Activated CD4-positive, CD25-positive, alpha-beta regulatory T cell treated with anti-CD3 and anti-CD28 coated beads, Interleukin-2, amount 50 U/mL, for 16 hours (primary cell): ENCODE measurements around the gene SLC38A8.

Experiments
- DNase-seq: peaks from one replicate; pipeline ENCODE4 v3.0.0-alpha.2; 2020; ENCODE audit warnings: low read depth, low spot score

Gene SLC38A8

DNA sequence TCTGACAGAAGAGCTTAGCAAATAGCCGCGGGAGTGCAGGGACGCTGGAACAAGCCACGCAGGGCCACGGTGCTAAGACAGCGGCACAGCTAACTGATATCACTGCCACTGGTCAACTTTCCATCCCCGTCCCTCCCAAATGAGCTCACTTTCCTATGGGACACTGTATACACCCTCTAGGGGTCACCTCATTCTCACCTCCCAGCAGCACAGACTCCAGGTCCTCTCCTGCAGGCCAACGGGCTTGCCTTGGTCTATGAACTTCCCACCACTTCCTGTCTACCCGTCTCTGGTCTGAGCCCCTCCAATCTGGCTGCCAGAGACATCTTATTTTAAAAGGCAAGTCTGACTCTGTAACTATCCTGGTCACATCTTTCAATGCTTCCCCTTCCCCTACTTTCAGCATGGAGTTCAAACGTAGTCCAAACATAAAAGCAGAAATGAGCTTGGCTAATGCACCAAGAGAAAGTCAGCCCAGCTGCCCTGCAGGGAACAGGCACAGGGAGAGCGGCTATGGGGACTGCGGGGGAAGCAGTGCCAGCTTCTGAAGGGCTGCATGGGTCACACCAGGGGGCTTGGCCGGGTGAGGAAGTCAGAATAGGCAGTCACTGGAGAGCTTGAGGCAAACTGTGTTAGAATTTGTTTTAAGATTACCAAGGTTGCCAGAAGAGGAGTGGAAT, 26.3 kb upstream of the SLC38A8 start:
- DNase-seq = no peak

DNA sequence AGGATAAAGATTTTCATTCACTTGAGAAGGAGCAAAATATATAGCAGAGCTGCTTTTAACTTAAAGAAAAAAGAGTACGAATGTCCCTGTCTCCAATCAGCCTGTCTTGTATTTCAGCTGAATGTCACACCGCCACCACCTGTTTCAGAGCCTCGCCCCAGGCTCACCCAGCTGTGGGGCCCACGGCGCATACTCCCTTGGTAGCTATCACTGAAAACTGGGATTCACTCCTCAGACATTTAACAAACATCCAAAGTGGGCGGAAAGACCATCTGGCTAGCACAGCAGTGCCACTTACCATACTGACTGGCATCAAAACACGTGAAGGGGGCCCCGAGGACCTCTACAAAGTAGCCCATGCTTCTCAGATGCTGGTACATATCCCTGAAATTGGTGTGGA, 25.4 kb upstream of the SLC38A8 start:
- no peak for DNase-seq

DNA sequence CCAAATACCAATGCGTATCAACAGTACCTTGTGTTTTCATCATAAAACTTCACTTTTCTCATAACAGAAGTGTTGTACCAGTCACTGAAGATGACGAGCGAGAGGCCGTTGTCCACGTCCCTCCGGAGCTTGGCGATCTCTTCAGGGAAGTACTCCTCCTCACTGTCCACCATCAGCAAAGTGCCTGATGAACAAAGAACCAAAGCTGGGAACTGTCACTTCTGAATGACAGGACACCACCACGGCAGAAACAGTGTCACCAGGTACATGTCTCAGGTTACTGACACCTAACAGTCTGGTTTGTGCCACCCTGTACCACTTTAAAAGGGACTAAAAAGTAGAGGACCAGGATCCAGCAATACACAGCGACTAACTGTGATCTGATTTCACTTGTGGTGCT, 25.0 kb upstream of the SLC38A8 start:
- DNase-seq = no peak

DNA sequence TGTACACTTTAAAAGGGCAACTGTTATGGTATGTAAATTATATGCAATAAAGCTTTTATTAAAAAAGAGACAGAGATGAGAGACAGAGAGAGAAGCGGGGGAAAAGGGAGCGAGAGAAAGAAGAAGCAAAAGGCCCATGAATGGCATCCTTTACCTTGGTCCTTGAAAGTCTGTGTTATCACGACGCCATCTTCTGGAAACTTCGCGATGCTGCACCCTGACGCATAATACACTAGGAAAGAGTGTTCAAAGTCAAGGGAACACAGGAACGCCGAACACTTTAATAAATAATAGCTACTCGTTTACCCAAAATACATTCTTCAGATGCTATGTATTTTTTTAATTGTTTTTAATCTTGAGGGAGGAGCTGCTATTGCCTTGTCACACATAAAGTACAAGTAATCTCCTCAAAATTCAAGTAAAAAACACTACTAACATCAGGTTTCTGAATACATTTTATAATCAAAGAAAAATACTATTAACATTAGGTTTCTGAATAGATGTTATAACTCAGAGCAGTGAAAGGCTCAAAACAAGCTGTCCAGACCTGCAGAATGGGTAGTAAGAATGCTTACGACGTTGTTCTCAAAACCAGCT, 23.0 kb upstream of the SLC38A8 start:
- DNase-seq = no peak

DNA sequence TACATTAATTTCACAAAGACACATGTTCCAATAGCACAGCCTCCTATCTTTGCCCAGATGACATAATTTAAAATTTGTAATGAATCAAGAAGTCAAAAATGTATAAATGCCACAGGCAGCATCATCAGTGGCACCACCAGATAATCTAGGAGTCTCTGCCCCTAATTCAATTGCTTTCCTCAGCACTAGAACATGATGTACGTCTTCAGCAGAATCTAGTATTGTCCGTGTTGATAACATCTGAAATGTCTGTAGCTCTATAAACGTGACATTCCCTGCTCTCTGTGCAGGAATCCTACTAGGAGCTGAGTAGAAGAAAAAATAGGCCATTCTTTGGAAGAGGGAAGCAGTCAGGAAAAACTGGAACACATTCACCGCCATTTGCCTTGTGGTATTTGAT, 21.4 kb upstream of the SLC38A8 start:
- DNase-seq = no peak

DNA sequence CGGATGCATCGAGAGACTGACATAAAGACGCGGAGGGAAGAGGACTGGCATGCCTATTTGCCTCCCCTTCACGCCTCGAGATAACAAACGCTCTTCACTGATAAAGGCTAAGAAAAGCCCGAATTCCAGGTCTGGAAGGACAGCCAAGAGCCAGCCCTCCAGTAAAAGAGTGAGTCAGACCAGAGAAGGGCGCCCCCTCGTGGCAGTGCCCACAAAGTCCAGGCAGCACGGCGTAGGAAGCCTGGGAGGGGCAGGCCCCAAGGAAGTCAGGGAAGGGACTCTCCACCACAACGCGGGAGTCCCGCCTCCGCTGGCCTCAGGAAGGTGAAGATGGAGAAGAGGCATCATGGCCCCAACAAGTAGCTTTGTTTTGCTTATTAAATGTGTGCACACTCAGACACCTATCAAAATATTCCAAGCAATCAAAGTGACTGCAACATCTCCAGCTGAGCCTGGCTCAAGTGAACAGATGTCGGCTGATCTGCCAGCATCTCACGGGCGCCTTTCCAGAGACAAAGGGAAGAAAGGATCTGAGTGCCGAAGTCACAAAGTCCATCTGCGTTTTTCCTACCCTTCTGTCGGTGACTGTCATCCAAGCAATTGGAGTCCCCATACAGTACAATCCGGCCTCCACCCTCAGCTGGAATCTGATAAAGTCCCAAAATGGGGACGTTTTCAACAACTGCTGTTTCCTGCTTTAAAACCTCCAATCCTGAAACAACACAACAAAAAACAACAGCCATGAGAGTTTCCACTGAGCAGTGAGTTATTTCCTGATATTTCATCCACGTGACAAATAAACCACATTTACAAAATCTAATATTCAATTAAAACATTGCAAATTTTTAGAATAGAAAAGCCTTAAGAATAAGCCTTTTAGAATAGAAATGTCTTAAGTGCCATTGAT, 20.4 kb upstream of the SLC38A8 start:
- peak; percentile 38 for DNase-seq

DNA sequence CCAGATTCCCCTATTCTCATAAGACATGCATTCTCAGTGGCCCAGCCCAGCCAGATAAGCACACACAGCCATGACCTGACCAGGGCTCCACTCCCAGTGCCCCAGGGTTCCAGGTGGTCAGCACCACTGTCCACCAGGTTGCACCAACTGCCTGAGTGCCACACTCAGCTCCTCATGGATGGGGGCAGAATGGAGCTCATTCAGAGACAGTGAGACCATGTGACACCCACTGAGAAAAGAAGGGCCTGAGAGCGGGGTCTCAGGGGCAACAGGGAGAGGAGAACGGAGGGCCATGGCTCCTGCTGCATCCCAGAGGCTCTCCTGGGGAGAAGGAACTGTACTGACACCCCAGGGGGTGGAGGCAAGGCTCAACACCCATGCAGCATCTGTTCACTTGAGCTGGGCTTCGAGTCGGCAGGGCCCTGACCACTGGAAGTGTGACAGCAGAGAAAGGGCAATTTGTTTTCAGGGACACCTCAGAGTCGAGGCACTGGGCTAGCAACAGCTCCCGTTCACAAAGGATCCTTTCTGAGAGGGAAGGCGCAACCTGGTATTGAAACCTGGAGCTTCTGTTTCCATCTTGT, 18.7 kb upstream of the SLC38A8 start:
- DNase-seq = no peak

DNA sequence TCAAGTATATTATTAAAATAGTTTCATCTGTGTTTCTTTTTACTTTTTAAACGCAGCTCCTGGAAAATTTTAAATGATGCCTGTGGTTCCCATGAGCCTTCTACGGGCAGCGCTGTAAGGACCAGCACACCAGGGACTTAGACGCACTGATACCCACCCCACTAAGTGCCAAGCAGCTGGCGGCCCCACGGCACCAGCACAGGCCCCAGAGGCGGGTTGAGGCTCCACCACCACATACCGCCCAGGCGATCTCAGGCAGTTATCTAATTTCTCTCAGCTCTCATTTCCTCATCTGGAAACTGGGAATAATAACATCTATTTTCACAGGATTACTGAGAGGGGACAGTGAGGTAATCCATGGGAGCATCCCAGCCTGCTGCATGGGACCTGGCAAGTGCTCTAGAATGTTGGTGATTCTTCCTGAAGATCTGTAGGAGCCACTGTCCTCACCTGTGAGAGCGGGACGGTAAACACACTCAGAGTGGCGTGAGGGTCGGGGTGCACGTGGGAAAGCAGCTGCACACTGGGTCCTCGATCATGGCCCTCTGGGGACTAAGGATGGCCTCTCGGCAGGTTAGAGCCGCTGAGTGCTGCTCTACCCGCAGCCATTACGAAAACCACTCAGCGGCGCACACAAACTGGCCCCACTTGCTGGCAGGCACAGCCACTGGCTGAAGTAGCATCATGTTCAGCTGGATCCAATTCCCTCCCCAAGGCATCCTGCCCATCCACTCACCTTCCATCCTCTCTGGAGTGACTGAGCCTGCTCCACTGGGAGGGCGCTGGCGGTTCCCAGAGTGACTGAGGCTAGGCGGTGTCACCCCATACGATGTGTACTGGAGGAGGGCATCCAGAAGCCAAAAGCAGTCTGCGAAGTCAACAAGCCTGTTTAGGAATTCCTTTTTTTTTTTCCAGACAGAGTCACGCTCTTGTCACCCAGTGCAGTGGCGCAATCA, 17.6 kb upstream of the SLC38A8 start:
- no peak for DNase-seq

DNA sequence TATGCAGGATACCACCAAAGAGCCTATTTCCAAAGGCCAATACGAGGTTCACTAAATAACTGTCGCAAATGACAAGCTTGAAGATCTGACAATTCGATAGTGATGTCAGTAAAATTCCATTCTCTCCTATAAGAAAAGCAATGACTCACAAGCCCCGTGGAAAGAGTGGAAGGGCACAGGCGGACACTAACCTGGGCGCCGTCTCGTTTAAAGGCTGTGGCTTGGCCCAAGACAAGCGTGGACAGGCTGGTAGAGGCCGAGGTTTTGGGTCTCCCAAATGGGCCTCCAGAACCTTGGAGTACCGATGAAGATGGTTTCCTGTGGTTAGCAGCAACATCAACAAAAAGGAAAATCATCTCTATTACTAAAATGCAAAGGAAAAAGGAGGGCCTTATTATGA, 16.5 kb upstream of the SLC38A8 start:
- no peak for DNase-seq

DNA sequence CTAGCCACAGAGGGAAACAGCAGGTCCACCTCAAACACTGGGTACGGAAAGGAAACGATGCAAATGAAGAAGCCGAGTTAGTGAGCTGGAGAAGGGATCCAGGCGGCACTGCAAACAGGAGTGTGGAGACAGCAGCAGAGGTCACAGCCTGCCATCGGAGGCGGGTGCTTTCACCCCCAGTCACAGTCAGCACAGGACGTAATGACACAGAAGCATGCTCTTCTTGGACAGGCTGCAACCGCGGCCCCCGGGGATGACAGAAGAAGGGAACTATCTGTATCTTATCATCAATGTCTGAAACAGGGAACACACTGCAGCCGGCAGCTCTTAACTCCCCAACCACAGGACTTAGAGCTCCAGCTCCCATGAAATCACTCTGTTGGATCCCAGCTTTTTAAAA, 16.1 kb upstream of the SLC38A8 start:
- no peak for DNase-seq

DNA sequence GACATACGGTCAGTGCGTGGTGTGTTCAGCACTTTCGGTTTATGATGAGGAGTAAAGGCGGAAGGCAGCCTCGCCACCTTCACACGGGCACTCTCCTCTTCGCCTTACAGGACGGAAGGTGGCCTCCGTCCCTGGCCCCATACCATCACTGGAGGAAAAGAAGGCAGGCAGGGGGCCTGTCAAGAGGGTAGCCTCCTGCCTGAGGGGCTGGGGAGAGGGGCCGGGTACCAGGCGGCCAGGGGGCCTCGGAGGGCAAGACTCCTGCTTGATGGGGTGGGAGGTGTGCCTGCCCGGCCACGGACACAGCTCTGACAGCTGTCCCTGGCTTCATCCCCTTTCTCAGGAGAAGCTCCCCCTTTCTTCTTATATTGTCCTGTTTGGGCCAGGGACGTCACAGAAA, 15.6 kb upstream of the SLC38A8 start:
- no peak for DNase-seq

DNA sequence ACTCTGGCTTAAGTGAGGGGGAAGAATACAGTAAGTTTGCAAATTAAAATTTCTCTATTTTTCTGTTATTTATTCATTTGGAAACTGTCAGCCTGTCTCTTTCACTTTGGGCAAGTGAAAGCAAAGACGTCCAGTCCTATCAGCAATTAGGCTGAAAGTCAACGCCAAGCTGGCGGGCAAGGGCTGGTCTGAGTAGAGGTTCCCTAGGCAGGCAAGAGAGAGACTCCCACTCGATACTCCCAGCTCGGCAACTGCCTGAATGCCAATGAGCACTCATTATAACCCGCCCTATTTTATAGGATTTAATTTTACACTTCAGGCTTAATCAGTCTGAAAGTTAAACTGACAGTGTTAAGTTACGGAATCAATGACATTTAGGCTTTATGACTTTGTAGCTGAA, 14.3 kb upstream of the SLC38A8 start:
- DNase-seq = no peak

DNA sequence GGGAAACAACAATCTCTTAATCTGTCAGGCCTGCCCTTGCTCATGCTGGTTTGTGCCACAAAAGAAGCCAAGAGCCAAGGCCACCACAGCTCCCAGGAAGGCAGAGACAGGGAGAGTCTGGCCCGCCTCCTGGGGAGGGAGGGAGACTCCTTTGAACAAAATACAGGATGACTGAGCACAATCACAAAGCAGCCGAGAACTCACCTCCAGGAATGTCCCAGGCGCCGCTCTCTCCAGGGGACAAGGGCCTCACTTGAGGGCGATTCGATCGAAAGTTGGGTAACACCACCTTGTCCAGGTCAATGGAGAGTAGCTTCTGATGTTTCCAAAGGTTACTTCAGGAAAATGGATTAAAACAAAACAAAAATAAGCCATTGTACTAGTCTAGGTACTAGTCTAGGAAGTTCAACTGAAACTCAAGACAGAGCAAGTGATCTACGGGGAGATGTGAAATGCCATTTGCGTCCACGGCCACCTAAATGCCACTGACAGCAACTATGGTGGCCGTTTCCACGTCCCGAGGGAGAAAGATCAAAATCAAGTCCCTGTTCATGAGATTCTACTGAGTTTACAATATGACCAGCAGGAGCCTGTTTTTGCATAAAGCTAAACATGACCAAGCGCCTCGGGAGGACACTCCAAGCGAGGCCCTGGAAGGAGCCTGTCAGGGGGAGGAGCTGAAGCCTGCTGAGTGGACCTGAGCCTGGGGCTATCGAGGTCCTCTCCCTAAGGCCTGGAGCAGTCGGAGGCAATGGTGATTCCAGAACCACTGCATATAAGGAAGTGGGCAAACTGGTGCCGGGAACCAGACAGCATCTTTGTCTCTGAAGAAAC, 13.4 kb upstream of the SLC38A8 start:
- no peak for DNase-seq

DNA sequence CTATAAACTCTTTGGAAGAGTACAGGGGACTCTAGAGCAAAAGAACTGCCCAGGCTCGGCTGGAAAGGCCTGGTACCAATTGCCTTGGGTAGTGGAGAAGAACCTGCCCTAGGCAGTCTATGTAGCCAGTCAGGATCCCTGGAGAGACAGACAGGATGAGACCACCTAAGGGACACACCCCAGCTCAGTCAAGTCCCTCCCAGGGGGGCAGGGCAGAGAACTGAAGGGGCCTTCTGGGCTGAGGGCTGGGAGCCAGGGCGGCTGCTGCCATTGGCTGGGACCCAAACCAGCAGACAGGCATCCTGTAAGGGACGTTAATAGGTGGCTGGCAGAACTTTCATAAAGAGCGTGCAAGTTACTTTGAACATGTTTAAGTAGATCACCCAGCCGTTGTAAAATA, 12.8 kb upstream of the SLC38A8 start:
- DNase-seq = no peak

DNA sequence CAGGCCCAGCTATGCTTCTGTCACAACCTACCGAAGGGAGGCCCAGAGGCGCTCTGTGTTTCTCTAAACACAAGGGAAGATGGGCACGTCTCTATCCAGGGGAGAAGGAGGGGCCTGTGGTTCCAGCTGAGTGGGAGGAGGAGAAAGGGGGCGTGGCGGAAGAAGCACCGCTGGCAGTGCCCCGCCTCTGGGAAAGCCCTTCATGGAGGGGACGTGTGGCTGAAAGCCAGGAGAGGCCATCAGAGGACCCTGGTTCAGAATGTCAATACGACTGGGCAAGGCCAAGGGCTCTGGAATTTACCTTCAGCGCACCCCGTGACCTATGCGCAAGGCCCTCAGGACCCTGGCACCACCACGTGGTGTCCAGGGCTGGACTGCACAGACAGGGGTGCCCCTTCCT, 12.3 kb upstream of the SLC38A8 start:
- no peak for DNase-seq

DNA sequence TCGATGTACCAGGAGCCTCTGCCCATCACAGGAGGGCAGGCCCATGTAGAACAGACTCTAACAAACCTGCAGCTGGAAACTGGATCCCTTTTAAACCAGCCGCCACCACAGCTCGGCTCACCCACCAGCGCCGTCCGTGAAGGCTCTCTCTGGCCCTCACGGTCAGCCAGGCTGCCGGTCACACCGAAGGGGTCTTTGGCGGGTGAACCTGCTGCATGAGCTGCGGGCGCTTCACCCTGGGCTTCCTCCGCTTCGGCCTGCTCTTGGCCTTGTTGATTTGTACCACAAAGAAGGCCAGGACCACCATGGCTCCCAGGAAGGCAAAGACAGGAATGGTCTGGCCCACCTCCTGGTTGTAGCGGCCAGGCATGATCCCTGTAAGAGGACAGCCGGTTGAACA, 11.7 kb upstream of the SLC38A8 start:
- DNase-seq = no peak

DNA sequence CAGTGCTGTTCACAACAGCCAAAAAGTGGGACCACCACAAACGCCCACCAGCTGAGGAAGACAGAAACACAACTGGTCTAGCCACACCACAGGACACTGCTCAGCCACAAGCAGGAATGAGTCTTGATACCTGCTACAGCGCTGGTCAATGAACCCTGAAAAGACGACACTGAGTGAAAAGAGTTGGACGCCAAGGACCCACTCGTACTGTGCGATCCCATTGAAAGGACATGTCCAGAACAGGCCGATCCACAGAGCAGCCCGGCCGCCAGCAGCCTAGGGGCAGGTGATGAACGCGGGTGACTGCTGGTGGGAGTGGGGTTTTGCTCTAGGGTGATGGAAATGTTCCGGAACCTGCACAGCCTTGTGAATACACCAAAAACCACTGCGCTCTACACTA, 10.6 kb upstream of the SLC38A8 start:
- DNase-seq = no peak

DNA sequence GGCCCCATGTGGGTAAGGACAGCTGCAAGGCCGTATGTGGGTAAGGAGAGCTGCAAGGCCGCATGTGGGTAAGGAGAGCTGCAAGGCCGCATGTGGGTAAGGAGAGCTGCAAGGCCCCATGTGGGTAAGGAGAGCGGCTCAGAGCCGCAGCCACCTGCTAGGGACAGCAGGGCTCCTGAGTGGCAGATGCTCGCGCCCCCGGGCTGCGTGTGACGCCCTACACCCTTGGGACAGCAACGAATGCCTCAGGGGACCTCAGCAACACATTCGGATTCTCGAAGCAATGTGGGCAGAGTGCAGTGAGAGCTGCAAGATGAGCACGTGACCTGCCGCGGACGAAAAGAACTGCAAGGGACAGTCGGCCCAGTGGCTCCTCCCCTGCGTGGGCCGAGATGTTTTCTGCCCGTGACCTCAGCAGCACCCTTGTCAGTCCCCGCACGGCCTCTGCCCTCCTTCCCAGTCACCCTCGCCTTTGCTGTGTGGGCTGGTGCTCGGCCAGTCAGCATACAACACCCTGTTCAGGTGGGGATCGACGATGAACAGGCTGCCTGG, 9.6 kb upstream of the SLC38A8 start:
- DNase-seq = no peak

DNA sequence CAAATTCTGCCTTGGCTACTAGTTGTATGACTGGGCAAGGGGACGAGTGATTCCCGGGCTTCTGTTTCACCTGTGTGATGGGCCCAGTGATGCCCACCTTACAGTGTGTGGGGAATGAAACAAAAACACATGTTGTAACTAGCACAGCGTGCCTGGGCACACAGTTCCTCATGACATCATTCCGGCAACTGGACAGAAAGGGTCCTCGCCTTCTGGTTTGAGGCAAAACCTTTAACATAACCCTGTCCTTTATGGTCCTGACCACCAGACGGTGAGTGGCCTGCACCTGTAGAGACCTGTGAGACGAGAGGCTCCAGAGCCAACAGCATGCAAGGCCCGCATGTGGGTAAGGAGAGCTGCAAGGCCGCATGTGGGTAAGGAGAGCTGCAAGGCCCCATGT, 7.7 kb upstream of the SLC38A8 start:
- no peak for DNase-seq

DNA sequence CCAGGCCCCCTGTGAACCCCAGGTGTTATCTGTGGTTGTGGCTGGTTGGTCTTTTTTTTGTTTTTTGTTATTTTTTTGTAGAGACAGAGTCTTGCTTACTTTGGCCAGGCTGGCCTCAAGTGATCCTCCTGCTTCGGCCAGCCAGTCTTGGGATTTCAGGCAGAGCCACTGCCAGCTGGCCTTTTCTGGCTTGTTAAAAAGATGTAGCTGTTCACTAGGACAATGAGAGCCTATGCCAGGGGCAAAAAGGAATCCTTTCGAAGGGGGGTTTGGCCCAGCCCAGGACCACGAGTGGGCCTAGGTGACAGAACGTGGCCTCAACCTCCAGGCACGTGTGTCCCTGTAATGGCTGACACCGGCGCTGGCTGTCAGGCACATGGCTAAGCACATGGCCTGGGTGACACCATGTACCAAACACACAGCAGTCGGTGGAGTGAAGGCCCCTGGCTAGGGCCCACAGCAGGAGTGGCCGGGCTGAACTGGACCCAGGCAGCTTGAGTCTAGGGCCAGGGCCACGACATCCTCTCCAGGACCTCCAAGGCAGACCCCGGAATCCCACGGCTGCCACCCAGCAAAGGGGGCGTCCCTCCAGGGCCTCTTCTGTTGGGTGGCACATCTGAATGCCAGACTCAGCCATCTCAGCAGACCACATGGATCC, 6.9 kb upstream of the SLC38A8 start:
- no peak for DNase-seq
